Mesothelial cell of epicardium (in vitro differentiated cells): ENCODE measurements around the gene UBXN1. TPM values are rescaled to one million over a fixed set of nuclear protein-coding genes. Genes with fewer than 3 reads are reported as not detected.
"Not testable (repeated sequence)": the region's sequence is repeated elsewhere in the genome, so short reads cannot be mapped to it uniquely, and the experiment has no call there.

ENCODE experiments used
- DNase-seq, 2 experiments: peaks; one replicate each; pipeline ENCODE4 v3.0.0; 2021; ENCODE audit warnings: low spot score in 2 of 2; ENCODE audit not compliant: unreplicated experiment in 2 of 2
- H3K27ac Mint-ChIP-seq: 2 replicates; pipeline ENCODE4 v1.8.0; 2021; ENCODE audit warnings: mixed read lengths
- H3K27me3 Mint-ChIP-seq: 2 replicates; pipeline ENCODE4 v1.8.0; 2021; ENCODE audit warnings: low read depth, mixed read lengths
- H3K36me3 Mint-ChIP-seq: 2 replicates; pipeline ENCODE4 v1.8.0; 2021; ENCODE audit warnings: mixed read lengths
- H3K4me1 Mint-ChIP-seq: 2 replicates; pipeline ENCODE4 v1.8.0; 2021; ENCODE audit warnings: mixed read lengths
- H3K4me3 Mint-ChIP-seq: 2 replicates; pipeline ENCODE4 v1.8.0; 2021; ENCODE audit warnings: mild to moderate bottlenecking, moderate library complexity, mixed read lengths
- H3K9me3 Mint-ChIP-seq: 2 replicates; pipeline ENCODE4 v1.8.0; 2021; ENCODE audit warnings: mixed read lengths
- CTCF ChIP-seq: fragments of 200-600 bp; sonication (generic); IDR thresholded peaks from one replicate; pipeline ENCODE4 v1.5.0; 2021; ENCODE audit warnings: antibody characterized with exemption; ENCODE audit not compliant: unreplicated experiment
- total RNA-seq: library from RNA; stranded (reverse); gene quantifications from 3 replicates; pipeline ENCODE4 v1.2.1, GENCODE V29; 2021

The UBXN1 gene
- total RNA-seq, 1 donor from 2014 or later, result 119 TPM

DNA sequence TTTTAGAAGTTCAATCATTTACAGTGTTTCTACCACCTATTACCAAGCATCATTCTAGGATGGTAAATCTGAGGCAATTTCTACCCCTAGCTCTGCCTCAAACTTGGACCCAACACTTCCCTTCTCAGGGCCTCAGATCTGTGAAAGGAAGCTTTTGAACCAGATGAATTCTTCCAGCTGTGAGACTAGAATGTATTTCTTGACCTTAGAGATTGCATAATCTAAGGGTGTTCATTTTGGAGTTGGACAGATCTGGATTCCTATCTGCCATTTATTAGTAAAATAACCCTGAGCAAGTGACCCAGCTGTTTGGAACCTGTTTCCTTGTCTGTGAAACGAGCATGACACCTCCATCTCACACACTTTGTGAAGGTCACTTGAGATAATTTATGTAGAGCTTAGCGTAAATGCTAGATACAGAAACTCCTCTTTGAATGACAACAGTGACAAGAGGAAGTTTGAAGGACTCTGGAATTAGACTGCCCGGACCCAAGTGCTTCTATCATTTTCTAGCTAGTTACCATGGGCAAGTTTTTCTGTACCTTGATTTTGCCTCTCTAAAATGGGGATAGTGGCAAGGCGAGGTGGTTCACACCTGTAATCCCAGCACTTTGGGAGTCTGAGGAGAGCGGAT is 22.0 kb downstream of the UBXN1 start:
- peaks cover 10% of the 10 kb centered on the region for H3K4me1 Mint-ChIP-seq
- H3K36me3 Mint-ChIP-seq, result no peaks in the 10 kb centered on the region
- H3K27me3 Mint-ChIP-seq, result no peaks in the 10 kb centered on the region
- H3K9me3 Mint-ChIP-seq, result no peaks in the 10 kb centered on the region
- H3K27ac Mint-ChIP-seq, result peak overlapping the region; percentile 17
- no peak for DNase-seq
- H3K4me3 Mint-ChIP-seq, result no peak overlapping the region
- no peak for TF ChIP-seq CTCF

DNA sequence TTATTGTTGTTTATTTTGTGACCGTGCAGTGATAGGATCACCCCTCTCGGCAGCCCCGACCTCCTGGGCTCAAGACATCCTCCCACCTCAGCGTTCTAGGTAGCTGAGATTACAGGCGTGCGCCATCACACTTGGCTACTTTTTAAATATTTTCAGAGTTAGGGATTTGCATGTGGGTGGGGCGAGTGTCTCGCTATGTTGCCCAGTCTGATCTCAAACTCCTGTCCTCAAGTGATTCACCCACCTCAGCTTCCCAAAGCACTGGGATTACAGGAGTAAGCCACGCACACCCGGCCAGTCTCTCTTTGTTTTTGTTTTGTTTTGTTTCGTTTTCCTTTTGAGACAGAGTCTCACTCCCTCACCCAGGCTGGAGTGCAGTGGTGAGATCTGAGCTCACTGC is 24.6 kb downstream of the UBXN1 start:
- Mint-ChIP-seq H3K4me1 (peaks cover 12% of the 10 kb centered on the region), H3K4me3 (peak overlapping the region; percentile 18), H3K36me3 (peaks cover 4% of the 10 kb centered on the region), H3K27me3 (no peaks in the 10 kb centered on the region), H3K27ac (no peak overlapping the region), H3K9me3 (no peaks in the 10 kb centered on the region)
- no peak for TF ChIP-seq CTCF
- DNase-seq, result no peak

DNA sequence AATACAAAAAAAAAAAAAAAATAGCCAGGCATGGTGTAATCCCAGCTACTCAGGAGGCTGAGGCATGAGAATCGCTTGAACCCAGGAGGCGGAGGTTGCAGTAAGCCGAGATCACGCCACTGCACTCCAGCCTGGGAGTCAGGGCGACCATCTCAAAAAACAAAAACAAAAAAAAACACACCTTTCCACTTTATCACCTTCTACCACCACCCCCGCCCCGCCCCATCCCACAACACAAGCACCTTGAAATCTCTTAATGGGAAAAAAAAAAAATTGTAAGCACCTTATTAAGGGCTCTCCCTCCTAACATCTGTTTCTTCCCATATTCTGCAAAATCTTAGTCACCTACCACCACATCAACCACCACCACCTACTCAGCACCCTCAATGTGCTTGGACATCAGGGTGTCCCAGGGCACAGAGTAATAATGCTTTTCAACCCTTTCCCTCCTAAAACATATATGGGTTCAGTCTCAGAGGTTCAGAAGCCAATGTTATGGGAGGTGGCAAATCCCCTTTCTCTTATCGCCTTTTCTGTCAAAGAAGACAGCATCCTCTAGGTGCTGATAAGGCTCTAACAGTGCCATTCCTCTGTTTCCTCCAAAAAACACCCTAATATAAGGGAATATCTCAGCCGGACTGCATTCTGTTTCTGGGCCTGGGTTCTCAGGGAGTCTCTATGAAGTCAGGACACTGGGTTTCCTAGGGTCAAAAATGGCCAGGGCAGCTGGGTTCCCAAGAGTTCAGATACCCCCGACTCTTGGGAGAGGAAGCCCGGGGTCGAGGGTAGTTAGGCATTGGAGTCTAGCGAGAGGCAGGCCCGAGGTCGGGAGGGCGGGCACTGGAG is 26.5 kb downstream of the UBXN1 start:
- DNase-seq, result no peak
- H3K9me3 Mint-ChIP-seq, result no peaks in the 10 kb centered on the region
- H3K4me1 Mint-ChIP-seq, result peaks cover 12% of the 10 kb centered on the region
- no peak for TF ChIP-seq CTCF
- H3K4me3 Mint-ChIP-seq, result peak overlapping the region; percentile 90
- H3K27me3 Mint-ChIP-seq, result no peaks in the 10 kb centered on the region
- peaks cover 4% of the 10 kb centered on the region for H3K36me3 Mint-ChIP-seq
- peak overlapping the region; percentile 96 for H3K27ac Mint-ChIP-seq

- Mint-ChIP-seq H3K4me1 (peaks cover 22% of the 10 kb centered on the region), H3K27ac (peak overlapping the region; percentile 12)
- H3K4me3 Mint-ChIP-seq, H3K9me3 Mint-ChIP-seq, DNase-seq, H3K36me3 Mint-ChIP-seq, H3K27me3 Mint-ChIP-seq: not testable (repeated sequence)
These were observed 28.6 kb downstream of the UBXN1 start for GRCh38 chr11:62650283-62650682.

DNA sequence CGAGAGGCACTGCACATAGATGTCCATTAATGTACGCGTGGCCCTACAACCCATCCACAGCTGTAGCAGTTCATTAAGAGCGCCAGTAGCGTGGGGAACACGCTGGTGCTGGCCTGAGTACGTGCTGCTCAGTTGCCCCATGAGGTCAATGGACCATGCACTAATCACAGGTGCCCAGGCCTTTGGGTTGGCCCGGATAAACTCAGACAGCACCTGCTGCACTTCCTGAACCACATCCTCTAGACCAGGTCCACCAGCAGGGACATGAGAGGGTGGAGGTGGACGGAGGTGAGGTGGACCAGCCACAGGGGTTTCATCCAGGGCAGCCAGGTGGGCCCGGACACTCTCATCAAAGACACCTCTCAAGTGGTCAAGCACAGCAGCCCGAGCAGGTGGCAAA is 29.4 kb downstream of the UBXN1 start:
- H3K4me3 Mint-ChIP-seq, result no peak overlapping the region
- DNase-seq, result no peak

More for the DNA sequence above, 29.4 kb downstream of the UBXN1 start:
- Mint-ChIP-seq H3K27ac (no peak overlapping the region), H3K27me3 (no peaks in the 10 kb centered on the region), H3K36me3 (peaks cover 4% of the 10 kb centered on the region), H3K9me3 (no peaks in the 10 kb centered on the region), H3K4me1 (peaks cover 25% of the 10 kb centered on the region)
- no peak for TF ChIP-seq CTCF
